ENCODE measurements around the gene SSBP2.

The SSBP2 gene

DNA sequence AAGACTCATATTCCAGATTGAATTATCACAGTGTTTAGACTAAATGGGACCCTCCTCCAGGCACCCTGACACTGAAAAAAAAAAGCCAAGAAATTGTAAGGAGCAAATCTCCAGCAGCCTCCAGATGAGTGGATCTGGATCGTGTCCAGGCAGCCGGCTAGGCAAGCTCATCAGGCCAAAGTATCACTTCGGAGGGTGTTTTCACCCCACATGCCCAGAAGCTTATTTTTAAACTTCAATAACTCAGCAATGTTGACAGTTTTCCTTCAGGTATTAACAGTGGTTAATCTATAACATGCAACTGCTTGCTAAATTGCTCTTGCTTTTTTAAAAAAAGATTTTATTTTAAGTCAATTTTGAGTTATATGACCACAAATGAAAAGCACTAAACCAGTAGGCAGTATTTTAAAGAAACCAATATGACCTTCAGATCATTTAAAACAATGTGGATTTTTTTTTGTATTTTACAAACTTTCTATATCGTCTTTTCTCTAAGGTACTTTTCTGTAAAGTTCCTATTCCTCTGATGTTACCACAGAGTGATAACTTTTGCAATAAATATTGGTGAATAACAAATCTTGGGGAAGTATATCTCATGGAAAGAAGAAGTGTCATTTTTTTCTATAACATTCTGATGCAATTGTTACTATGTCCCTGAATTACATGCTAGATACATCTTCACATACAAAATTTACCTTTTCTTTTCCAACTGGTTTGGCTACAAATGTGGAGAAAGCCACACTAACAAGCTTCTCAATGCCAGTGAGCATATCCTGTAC, 387.6 kb downstream of the SSBP2 start:
- DNase-seq (ENCODE audit: low read depth): no peak
- no peak for TF ChIP-seq POLR2A (IDR thresholded peaks at IDR 0.05; ENCODE audit: extremely low read depth, insufficient read length)
- no peak for TF ChIP-seq MYC (IDR thresholded peaks at IDR 0.05; ENCODE audit: low read depth, low read length)
- TF ChIP-seq MAX (IDR thresholded peaks at IDR 0.05; ENCODE audit: low read depth, low read length): no peak
- no peak overlapping the region for H3K4me3 ChIP-seq (ENCODE audit: low read depth, low read length)
